NCI-H345 treated with DMSO at 0.1 percent for 48 hours (cell line): ENCODE results near the gene DCAF6.
"Not testable (repeated sequence)": the region's sequence is repeated elsewhere in the genome, so short reads cannot be mapped to it uniquely, and the experiment has no call there.

Experiments used
- DNase-seq: peaks from one replicate; lab custom pipeline; 2025; ENCODE audit not compliant: unreplicated experiment; lab: John Stamatoyannopoulos, UW

DCAF6 gene

DNA sequence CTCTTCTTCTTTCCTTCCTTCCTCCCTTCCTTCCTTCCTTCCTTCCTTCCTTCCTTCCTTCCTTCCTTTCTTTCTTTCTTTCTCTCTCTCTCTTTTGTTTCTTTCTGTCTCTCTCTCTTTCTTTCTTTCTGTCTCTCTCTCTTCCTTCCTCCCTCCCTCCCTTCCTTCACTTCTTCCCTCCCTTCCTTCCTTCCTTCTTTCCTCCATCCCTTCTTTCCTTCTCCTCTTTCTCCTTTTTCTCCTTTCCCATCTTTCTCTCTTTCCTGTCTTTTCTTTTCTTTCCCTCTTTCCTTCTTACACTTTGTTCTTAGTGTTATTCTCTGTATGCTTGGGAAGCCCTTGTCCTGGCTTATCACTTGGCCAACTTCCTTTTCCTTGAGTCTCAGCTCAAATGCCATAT, 72.8 kb downstream of the DCAF6 start:
- no peak for DNase-seq

- DNase-seq: no peak
Observed at GRCh38 chr1:168019407-168019806, 82.9 kb downstream of the DCAF6 start.

DNA sequence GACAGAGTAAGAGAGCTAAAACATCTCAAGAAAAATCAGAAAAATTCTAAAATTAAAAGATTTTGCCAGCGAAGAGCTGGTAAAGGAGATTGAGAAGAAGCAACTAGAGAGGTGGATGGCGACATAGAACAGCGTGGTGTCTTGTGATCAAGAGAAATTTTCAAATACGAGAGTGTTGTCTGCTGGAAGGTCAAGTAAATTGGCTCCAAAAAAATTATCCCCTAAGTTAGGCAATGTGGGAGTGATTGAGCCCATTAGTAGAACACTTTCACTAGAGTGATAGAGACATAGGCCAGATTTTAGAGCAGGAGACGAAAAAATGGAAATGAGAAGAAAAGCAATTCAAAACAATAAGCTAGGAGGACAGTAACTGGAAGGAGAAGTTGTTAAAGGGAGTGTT, 94.7 kb downstream of the DCAF6 start:
- DNase-seq: no peak

DNA sequence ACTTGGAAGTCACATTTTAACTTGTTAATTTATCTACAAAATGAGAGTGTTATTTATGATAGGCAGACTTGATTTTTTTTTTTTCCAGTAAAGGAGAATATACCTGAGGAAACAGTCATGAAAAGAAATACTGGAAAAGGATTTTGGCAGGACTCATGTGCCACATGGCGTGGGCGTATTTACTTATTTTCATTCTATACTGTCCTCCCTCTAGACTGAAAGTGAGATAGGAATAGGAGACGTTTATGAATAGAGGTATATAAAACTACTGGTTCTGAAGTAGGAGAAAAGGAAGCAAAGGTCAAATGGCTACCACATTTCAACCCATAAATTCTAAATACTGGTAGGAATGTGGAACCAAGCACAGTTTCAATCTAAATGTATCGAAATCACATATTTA, 95.1 kb downstream of the DCAF6 start:
- DNase-seq: no peak

DNA sequence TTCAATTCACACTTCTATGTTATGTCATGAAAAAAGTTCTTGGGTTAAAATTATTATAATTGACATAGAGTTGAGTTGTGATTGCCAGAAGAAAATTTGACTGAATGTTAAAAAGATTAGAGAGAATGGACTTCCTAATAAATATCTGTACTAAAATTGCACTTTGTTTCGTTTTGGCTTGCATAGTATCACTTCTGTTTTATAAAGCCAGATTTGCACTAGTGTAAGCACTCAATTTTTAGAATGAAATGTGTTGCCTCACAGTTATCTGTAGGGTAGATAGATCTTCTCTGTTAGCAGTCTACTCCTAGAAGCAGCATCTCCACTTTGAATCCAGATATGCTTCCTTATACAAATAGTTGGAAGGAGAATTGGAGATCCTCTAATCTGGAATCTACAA, 95.5 kb downstream of the DCAF6 start:
- no peak for DNase-seq

GRCh38 chr1:168035345-168035744, 98.9 kb downstream of the DCAF6 start:
- DNase-seq: no peak

DNA sequence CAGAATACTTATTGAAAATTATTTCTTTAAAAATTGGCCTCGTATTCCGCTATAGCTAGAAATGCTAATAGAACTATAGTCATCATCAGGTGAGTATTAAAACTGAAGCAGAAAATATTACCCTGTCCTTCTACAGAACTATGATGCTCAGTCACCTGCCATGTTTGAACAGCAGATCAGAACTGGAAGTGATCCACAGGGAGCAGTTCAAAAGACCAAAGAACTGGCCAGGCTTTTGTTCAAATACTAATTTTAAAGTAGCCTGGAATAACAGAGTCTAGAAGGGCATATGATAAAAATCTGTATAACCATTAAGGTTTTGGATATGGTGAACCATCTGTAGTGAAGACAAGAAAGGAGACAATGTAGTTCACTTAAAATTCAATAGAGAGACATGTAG, 105.9 kb downstream of the DCAF6 start:
- no peak for DNase-seq

GRCh38 chr1:168045311-168045710, 108.8 kb downstream of the DCAF6 start:
- DNase-seq: no peak

DNA sequence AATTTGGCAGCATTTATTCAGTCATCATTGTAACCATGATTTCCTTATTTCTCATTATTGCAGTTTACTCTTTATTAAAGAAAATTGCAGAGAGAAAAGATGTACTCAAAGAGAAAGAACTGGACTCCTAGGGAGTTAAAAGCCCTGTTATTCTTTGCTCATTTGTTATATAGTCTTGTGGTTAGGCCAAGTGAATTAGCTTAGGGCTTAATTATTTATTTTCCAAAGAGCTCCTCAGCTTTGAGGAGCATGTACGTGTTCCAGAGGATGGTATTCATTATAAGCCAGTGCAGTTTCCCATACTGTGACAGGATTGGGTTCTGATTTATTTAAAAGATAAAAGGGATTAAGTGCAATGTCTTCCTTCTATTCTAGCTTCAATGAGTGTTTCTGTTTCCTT, 113.8 kb downstream of the DCAF6 start:
- DNase-seq: no peak

DNA sequence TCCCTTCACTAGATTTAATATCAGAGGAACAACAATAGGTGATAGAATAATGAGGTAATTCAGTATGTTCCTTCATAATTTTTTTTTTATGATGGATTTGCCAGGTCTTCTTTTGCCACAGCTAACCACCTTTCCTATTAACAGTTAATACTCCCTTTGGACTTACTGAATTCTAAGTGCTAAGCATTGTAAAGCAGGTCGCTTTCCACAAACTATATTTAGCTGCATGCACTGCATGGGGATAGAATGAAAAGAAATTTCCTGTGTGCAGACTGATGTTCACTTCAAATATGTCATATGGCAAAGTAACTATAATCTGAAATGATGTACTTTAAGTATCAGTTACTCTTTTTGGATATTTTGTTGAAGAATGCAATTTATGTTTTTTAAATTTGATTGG, 114.4 kb downstream of the DCAF6 start:
- no peak for DNase-seq

DNA sequence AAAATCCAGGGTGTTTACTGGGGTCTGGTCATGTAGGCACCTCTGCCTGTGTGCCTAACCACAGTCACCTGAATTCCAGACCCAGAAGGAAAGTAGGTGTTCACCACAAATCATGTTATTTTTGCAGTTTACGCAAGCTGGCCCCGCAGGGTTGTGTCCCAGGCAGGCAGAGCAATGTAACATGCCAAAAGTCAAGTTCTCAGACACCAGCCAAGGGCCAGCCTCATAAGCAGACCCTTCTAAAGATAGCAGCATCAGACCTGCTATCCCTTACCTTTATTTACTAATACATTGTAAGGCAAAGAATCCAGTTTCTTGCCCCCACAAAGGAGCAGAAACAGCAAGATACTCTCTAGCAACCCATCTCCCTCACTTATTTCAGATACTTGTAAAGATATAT, 117.2 kb downstream of the DCAF6 start:
- DNase-seq: no peak

- no peak for DNase-seq
Observed at GRCh38 chr1:168054117-168054516, 117.6 kb downstream of the DCAF6 start.

DNA sequence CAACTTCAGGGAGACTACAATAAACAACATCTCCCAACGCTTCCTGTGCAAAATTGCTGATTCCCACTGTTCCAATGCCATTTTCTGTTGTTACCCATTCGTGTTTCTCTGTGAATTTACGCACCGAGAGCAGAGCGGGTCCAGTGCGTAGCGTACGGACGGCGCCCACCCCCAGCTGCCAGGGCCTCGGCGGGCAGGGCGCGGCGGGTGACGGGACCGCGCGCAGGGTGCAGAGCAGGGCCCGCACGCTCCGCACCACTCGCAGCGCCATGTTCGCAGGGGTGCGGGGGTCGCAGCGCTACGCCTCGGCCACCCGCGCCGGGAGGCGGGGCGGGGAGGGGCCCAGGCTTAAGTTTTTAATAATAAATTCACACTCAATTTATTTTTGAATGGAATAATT, 119.7 kb downstream of the DCAF6 start:
- DNase-seq: not testable (repeated sequence)

DNA sequence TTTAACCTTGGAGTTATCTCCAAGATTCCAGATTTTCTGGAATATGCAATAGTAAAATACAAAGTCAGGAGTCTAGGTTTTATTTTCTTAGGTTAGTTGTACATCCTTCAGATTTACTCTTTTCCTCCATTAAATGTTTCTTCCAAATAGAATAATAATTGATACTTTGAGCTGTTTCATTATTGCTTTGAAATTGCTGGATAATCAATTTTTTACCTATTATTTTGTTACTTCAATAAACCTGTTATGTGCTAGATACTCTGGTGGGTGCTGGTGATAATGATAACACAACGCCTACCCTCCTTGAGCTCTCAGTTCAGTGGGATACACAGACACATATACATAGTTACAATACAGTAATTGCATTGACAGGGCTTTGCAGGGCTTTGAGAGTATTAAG, 120.9 kb downstream of the DCAF6 start:
- DNase-seq: no peak

DNA sequence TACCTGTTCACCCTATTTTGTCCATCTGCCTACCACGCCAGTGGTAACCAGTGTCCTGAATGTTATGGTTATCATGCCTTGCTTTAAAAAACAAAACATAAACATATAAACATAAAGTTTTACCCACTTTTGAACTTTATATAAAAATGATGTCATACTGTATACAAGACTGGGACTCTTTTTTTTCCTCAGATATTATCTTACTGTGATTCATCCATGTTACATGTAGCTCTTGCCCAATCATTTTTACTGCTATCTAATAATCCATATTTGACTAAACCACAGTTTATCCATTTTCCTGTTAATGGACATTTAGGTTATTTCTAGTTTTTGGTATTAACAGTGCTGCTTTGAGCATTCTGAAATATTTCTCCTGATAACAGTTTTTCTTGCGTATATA, 121.4 kb downstream of the DCAF6 start:
- no peak for DNase-seq

DNA sequence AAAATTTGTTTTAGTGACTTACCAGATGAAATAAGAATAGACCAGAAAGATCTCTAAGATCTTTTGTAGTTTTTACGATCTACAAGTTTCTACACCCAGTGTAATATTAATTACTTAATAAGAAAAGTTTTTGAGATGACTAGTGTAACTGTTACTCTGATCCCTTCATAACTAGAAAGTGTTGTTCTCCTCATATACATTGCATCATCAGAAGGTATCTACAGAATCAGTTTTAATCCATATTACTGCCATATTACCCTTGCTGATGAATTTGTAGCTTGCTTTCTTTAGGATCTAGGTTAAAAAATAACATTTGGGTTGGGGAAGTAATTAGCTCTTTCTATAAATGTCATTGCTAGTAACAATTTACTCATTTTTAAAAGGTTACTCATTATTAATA, 127.7 kb downstream of the DCAF6 start:
- DNase-seq: no peak

GRCh38 chr1:168065506-168065905, 129.0 kb downstream of the DCAF6 start:
- no peak for DNase-seq

- DNase-seq: no peak
Observed at GRCh38 chr1:168069384-168069783, 132.9 kb downstream of the DCAF6 start.

DNA sequence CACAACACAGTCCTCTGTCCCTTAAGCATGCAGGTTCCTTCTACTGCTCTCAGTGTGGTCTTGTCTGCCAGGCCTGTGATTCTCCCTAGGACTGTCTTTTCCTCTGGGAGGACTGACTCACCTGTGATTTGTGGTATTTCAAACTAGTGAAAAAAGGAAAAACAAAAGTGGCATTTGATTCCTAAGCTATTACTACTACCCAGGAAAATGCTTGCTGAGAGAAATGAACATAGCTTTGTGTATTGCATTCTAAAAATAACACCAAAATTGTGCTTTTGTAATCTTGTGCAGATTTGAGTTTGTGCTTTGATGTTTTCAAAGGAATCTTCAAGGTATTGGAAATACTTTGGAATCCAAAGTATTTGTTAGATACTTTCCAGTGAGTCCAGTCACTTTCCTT, 143.3 kb downstream of the DCAF6 start:
- no peak for DNase-seq

DNA sequence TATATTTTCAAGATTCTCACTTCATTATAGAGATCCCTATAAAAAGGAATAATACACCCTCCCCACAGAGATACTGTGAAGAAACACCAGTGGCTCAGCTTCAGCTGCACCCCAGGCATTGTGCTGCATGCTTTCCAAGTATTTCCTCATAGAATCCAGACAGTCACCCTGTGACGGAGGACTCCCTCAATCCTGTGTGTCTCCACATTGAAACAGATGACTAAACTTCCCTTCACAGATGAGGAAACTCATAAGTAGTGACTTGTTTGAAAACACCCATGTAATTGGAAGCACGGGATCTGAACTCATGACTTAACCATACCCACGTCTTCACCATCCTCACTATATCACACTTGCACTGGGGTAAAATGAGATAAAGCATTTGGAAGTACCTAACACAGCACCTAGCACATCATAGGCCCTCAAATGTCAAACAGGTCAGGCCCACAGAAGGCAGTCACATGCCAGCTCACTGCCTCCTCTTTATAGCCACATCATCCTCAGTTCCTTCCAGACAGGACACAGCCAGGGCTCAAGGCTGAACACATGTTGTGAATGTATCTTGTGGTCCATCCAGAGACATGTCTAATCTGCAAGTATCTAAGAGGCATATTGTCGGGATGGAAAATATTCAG, 145.0 kb downstream of the DCAF6 start:
- DNase-seq: no peak

DNA sequence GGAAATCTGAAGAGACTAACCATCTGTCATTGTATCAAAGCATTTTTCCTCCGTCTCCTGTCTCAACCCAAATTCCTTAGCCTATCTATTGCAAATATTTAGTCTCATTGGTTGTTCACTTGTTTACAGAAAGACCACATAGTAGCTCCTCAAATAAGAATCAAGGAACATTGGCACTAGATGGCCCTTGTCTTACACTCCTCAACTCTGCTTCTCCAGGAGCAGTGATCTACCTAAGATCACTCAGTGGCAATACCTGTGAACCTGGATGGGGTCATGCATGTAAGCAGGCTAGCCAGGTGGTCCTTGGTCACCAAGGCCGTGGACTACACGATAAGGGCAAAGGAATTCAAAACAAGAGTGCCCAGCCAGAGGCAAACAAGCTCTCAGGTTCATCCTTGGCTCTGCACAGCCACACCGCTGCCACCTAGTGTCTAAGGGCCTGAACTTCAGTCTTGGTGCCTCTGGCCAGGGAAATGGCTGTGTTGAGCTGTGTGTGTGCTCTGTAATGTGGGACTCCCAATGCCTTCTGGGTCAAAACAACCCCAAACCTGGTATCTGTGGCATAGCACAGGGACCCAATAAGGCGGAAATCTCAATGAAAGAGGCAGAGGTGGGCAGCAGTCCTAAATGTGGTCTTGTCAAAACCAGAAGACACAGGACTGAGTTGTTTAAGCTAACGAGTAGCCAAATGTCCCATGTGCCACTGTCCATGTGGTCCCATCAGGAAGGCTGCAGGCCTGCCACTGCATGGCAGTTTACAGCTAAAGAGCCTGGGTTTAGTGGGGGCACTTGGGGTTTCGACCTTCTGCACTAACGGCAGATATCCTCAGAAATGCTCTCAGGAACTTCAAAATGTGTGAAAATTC, 145.8 kb downstream of the DCAF6 start:
- DNase-seq: peak; percentile 26

DNA sequence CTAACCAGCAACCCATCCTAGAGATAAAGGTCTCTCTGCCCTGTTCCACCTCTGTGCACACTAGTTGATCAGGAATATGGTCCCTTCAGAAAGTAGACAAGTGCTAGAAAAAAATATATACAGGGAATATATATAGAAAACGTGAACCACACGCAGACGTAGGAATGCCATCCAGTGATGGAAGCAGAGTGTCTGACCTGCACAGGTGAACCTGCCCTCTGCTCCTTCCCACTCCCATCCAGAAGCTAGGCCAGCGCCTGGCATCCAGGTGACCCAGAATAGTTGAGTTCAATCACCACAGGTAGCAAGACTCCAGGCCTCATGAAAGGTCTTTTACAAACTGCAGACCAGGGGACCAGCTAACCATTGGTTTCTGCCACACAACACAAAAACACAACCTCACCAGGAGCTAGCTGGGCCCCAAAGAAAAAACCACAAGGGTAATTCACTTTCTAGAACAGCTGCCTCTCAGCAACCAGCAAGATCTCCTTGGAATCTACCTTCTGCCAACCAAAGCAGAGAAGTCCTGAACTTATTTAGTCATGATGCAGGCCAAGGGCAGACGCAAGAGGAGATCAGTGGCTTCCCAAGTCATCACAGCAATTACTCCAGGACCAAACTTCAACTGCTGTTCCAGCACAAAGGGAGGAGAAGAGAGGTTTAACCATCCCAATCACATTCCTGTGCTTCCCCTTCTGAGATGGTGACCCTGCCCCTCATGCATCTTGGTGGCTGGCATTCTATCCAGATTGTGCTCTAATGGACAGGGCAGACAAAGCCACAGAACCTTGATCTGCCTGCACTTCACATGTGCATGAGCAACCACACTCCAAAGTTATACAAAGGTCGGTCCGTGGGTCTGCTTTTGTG, 147.2 kb downstream of the DCAF6 start:
- no peak for DNase-seq
